Inflammatory macrophage (primary cell): ENCODE measurements around the gene GORASP1.
A peak's percentile ranks its signal among the peaks of the same experiment; 100 is the strongest.

Source experiments
- DNase-seq, 2 donors: peaks; one replicate each; pipeline ENCODE4 v3.0.0-alpha.2; 2020 to 2022

The GORASP1 gene

GRCh38 chr3:39141171-39141995 is 34.0 kb upstream of the GORASP1 start:
- DNase-seq, result peak; percentile 53 to 60

- no peak for DNase-seq
Measured at GRCh38 chr3:39140341-39140971, 33.0 kb upstream of the GORASP1 start.

- DNase-seq, result no peak
Measured at GRCh38 chr3:39139442-39139841, 32.0 kb upstream of the GORASP1 start.

- peak; percentile 22 to 24 for DNase-seq
Measured at GRCh38 chr3:39138804-39139415, 31.5 kb upstream of the GORASP1 start.

- DNase-seq, result no peak
Measured at GRCh38 chr3:39137991-39138803, 30.8 kb upstream of the GORASP1 start.

- no peak for DNase-seq
Measured at GRCh38 chr3:39137435-39137936, 30.1 kb upstream of the GORASP1 start.

- DNase-seq, result no peak
Measured at GRCh38 chr3:39136533-39137434, 29.4 kb upstream of the GORASP1 start.

- no peak for DNase-seq
Measured at GRCh38 chr3:39135170-39135805, 27.9 kb upstream of the GORASP1 start.

- no peak for DNase-seq
Measured at GRCh38 chr3:39134305-39134704, 26.9 kb upstream of the GORASP1 start.

GRCh38 chr3:39133822-39134221 is 26.4 kb upstream of the GORASP1 start:
- DNase-seq, result no peak

GRCh38 chr3:39133093-39133490 is 25.7 kb upstream of the GORASP1 start:
- DNase-seq, result no peak

GRCh38 chr3:39132096-39133092 is 25.0 kb upstream of the GORASP1 start:
- DNase-seq, result no peak

- no peak for DNase-seq
Measured at GRCh38 chr3:39130693-39131265, 23.4 kb upstream of the GORASP1 start.

GRCh38 chr3:39130026-39130425 is 22.6 kb upstream of the GORASP1 start:
- DNase-seq, result no peak

GRCh38 chr3:39128951-39129350 is 21.5 kb upstream of the GORASP1 start:
- DNase-seq, result no peak

- no peak for DNase-seq
Measured at GRCh38 chr3:39127908-39128304, 20.5 kb upstream of the GORASP1 start.

GRCh38 chr3:39127269-39127907 is 20.0 kb upstream of the GORASP1 start:
- no peak for DNase-seq

- peak; percentile 31 to 36 for DNase-seq
Measured at GRCh38 chr3:39126532-39127071, 19.2 kb upstream of the GORASP1 start.
